ENCODE measurements around the gene AP1S3.

- TF ChIP-seq CTCF (IDR thresholded peaks at IDR 0.05) (no peak), POLR2AphosphoS5 (IDR thresholded peaks at IDR 0.05) (no peak), POLR2A (IDR thresholded peaks at IDR 0.05) (no peak), EP300 (IDR thresholded peaks at IDR 0.05) (no peak)
Observed at GRCh38 chr2:223762853-223763252, 74.5 kb downstream of the AP1S3 start.
